Neuronal stem cell (in vitro differentiated cells): Measurements from ENCODE around the gene SERPIND1.

Source experiments
- DNase-seq: peaks from one replicate; pipeline ENCODE4 v3.0.0-alpha.2; 2013; ENCODE audit warnings: low spot score
- H2AFZ ChIP-seq: one replicate; pipeline ENCODE4 v1.6.1; 2013; ENCODE audit warnings: mild to moderate bottlenecking, low read length, inconsistent platforms
- H2AK5ac ChIP-seq: 2 replicates; pipeline ENCODE4 v1.6.1; 2013; ENCODE audit warnings: low read depth, mild to moderate bottlenecking, inconsistent platforms, low read length, moderate library complexity, mixed read lengths
- H2BK120ac ChIP-seq: 2 replicates; pipeline ENCODE4 v1.6.1; 2013; ENCODE audit warnings: low read depth, mild to moderate bottlenecking, inconsistent platforms, low read length, moderate library complexity, mixed read lengths
- H2BK12ac ChIP-seq: one replicate; pipeline ENCODE4 v1.6.1; 2013; ENCODE audit warnings: low read length, inconsistent platforms
- H2BK15ac ChIP-seq: 2 replicates; pipeline ENCODE4 v1.6.1; 2013; ENCODE audit warnings: mild to moderate bottlenecking, low read length, inconsistent platforms, mixed read lengths
- H2BK5ac ChIP-seq: one replicate; pipeline ENCODE4 v1.6.1; 2013; ENCODE audit warnings: inconsistent platforms, mild to moderate bottlenecking, low read length, moderate library complexity
- H3K14ac ChIP-seq: one replicate; pipeline ENCODE4 v1.6.1; 2013; ENCODE audit warnings: low read length, inconsistent platforms
- H3K18ac ChIP-seq: 2 replicates; pipeline ENCODE4 v1.6.1; 2013; ENCODE audit warnings: low read length, inconsistent platforms
- H3K23ac ChIP-seq: 2 replicates; pipeline ENCODE4 v1.6.1; 2013; ENCODE audit warnings: low read depth, mild to moderate bottlenecking, mixed read lengths, low read length, inconsistent platforms; ENCODE audit not compliant: poor library complexity
- H3K27ac ChIP-seq: replicated peaks from 3 replicates; pipeline ENCODE4 v1.5.1; 2013; ENCODE audit warnings: low read length, inconsistent platforms
- H3K27me3 ChIP-seq, 3 experiments: 2 replicates each; pipeline ENCODE4 v1.6.1; 2013; ENCODE audit warnings: low read length in 3 of 3, mild to moderate bottlenecking in 2 of 3, inconsistent platforms in 1 of 3, low read depth in 1 of 3, mixed read lengths in 1 of 3, moderate library complexity in 1 of 3; ENCODE audit not compliant: control insufficient read depth in 3 of 3, insufficient read depth in 3 of 3
- H3K36me3 ChIP-seq, 2 donors: replicated peaks in 1 of 2; 2 replicates each; pipeline ENCODE4 v1.6.1; 2013; ENCODE audit warnings: low read length in 2 of 2; ENCODE audit not compliant: control insufficient read depth in 2 of 2, insufficient read depth in 2 of 2
- H3K4ac ChIP-seq: 2 replicates; pipeline ENCODE4 v1.6.1; 2013; ENCODE audit warnings: inconsistent platforms, mild to moderate bottlenecking, low read length, moderate library complexity
- H3K4me1 ChIP-seq, 2 donors: 1 replicate in 1 of 2; 2 replicates in 1 of 2; pipeline ENCODE4 v1.6.1; 2013; ENCODE audit warnings: low read length in 2 of 2, low read depth in 1 of 2; ENCODE audit not compliant: control insufficient read depth in 2 of 2, insufficient read depth in 1 of 2
- H3K4me2 ChIP-seq: one replicate; pipeline ENCODE4 v1.6.1; 2013; ENCODE audit warnings: mild to moderate bottlenecking, low read length, inconsistent platforms; ENCODE audit not compliant: insufficient read depth, poor library complexity, severe bottlenecking
- H3K4me3 ChIP-seq, 2 donors: 2 replicates each; pipeline ENCODE4 v1.5.1; 2013; ENCODE audit warnings: low read length in 2 of 2, mild to moderate bottlenecking in 2 of 2, inconsistent platforms in 1 of 2, moderate library complexity in 1 of 2
- H3K79me1 ChIP-seq: one replicate; pipeline ENCODE4 v1.6.1; 2013; ENCODE audit warnings: low read depth, mild to moderate bottlenecking, inconsistent platforms, low read length, moderate library complexity
- H3K9ac ChIP-seq: one replicate; pipeline ENCODE4 v1.6.1; 2013; ENCODE audit warnings: mild to moderate bottlenecking, low read depth, low read length, inconsistent platforms; ENCODE audit not compliant: poor library complexity
- H3K9me3 ChIP-seq, 2 donors: replicated peaks in 1 of 2; 2 replicates each; pipeline versions ENCODE3 to v1.6.1; 2013; ENCODE audit warnings: low read length in 2 of 2, mild to moderate bottlenecking in 2 of 2, inconsistent platforms in 1 of 2, low read depth in 1 of 2, mixed read lengths in 1 of 2, moderate library complexity in 1 of 2; ENCODE audit not compliant: control insufficient read depth in 2 of 2, insufficient read depth in 1 of 2
- H4K8ac ChIP-seq: one replicate; pipeline ENCODE4 v1.6.1; 2013; ENCODE audit warnings: low read depth, mild to moderate bottlenecking, inconsistent platforms, low read length, moderate library complexity
- H4K91ac ChIP-seq: one replicate; pipeline ENCODE4 v1.6.1; 2013; ENCODE audit warnings: low read length, low read depth, mild to moderate bottlenecking, inconsistent platforms; ENCODE audit not compliant: poor library complexity
- WGBS, 2 donors: extraction: QIAGEN DNeasy Blood & Tissue Kit; methylation state at CpG; one replicate each; pipeline ENCODE4 v1.1.7; 2013; ENCODE audit warnings: missing lambda C conversion rate in 2 of 2, mixed read lengths in 1 of 2; ENCODE audit not compliant: insufficient read length in 2 of 2, insufficient replicate concordance in 1 of 2; ENCODE audit errors: extremely low coverage in 2 of 2; 5-methylcytosine and 5-hydroxymethylcytosine counted together

SERPIND1 gene

DNA sequence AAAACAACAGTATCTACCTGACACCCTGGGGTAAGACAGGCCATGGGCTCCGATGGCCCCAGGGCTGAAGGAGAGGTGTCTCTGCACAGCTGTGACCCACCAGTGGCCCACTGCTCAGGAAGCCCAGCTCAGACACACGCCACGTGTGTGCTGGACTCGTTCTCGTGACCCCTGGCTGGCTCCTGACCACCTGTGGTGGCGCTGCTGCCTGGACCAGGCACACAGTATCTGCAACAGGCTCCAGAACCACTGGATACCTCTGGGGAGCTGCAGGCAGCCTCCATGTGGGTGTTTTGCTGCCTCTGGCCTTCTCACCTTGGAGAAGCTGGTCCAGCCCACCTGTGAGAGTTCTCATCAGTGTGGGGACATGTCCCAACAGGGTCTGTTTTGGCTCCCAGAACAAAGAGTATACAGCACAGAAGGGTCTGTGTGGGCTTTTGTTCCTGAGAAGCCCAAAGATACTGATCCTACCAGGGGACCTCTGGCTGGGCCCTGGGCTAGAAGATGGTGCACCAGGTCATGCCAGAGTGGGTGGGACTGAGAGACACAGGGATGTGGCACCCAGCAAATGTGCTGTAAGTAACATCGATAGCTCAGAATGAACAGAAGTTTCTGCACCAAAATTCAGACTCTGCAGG, 21.7 kb upstream of the SERPIND1 start:
- Histone ChIP-seq H2BK15ac (no peak overlapping the region), H4K8ac (no peak overlapping the region), H3K27ac (no peak overlapping the region), H3K27me3 (peaks cover 0 to 2% (median 0%) of the 10 kb centered on the region in 3 experiments), H3K9ac (no peak overlapping the region), H3K9me3 (no peaks in the 10 kb centered on the region), H3K36me3 (peaks cover 23 to 54% of the 10 kb centered on the region in 2 donors), H3K4me2 (no peak overlapping the region), H3K23ac (peak overlapping the region; percentile 10), H3K14ac (no peak overlapping the region), H4K91ac (no peak overlapping the region), H3K79me1 (no peaks in the 10 kb centered on the region), H2BK5ac (no peak overlapping the region), H2AFZ (no peak overlapping the region), H3K4me3 (peak overlapping the region in 1 of 2 donors; percentile 55), H2BK12ac (no peak overlapping the region), H3K4me1 (no peaks in the 10 kb centered on the region), H3K4ac (no peak overlapping the region), H2AK5ac (no peak overlapping the region), H2BK120ac (no peak overlapping the region), H3K18ac (no peak overlapping the region)
- no CpG with 5 or more reads among the region's 7 CpGs for WGBS, 2 donors
- DNase-seq: no peak

DNA sequence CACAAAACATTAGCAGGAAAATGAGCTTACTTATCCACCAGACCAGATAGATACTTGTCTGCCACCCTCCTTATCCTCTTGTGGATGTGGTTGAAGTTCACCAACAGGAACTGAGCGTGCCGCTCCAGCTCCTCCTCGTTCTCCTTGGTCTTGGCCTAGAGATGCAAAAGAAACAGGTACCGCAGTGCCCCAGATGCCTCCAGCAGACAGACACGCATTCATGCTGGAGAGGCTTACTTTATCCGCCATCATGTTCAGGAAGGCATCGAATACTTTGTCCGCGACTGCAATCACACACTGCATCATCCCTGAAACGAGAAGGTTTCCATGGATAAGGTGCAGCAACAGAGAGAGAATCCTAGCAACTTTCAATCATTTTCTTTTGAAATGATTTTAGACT, 21.0 kb upstream of the SERPIND1 start:
- Histone ChIP-seq H2BK15ac (no peak overlapping the region), H3K4me2 (no peak overlapping the region), H3K27ac (no peak overlapping the region), H4K91ac (no peak overlapping the region), H3K4me3 (no peak overlapping the region), H2BK12ac (no peak overlapping the region), H4K8ac (no peak overlapping the region), H3K18ac (no peak overlapping the region), H3K9me3 (no peaks in the 10 kb centered on the region), H3K79me1 (no peaks in the 10 kb centered on the region), H3K4me1 (no peaks in the 10 kb centered on the region), H3K23ac (no peak overlapping the region), H3K4ac (no peak overlapping the region), H3K9ac (no peak overlapping the region), H2AK5ac (no peak overlapping the region), H3K36me3 (peaks cover 20 to 57% of the 10 kb centered on the region in 2 donors), H3K27me3 (peaks cover 0 to 2% (median 0%) of the 10 kb centered on the region in 3 experiments), H2BK5ac (no peak overlapping the region), H2AFZ (no peak overlapping the region), H3K14ac (no peak overlapping the region), H2BK120ac (no peak overlapping the region)
- WGBS, 2 donors: no CpG with 5 or more reads among the region's 10 CpGs
- no peak for DNase-seq

DNA sequence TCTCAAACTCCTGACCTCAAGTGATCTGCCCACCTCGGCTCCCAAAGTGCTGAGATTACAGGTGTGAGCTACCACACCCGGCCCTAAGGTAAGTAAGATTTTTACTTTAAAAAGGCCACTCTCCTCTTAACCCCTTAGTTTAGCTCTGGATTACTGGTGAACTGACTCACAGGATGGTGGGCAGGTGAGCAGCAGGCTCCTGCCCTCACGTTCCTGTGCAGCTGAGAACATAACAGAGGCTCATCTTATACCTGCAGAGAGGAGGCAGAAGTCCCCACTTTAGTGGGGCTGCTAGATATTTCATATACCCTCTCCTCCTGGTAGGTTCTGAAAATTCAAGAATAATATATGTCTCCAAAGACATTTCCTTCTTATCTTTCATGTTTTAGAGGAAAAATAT, 17.1 kb upstream of the SERPIND1 start:
- Histone ChIP-seq H2BK120ac (no peak overlapping the region), H3K9me3 (no peaks in the 10 kb centered on the region), H3K4me1 (no peaks in the 10 kb centered on the region), H4K91ac (no peak overlapping the region), H3K9ac (no peak overlapping the region), H3K14ac (no peak overlapping the region), H2BK5ac (no peak overlapping the region), H2AFZ (no peak overlapping the region), H3K27ac (no peak overlapping the region), H3K18ac (no peak overlapping the region), H2AK5ac (no peak overlapping the region), H2BK15ac (no peak overlapping the region), H2BK12ac (no peak overlapping the region), H3K79me1 (no peaks in the 10 kb centered on the region), H3K4me3 (no peak overlapping the region), H3K27me3 (peaks cover 0 to 2% (median 0%) of the 10 kb centered on the region in 3 experiments), H4K8ac (no peak overlapping the region), H3K23ac (no peak overlapping the region), H3K4ac (no peak overlapping the region), H3K36me3 (peaks cover 10 to 50% of the 10 kb centered on the region in 2 donors), H3K4me2 (no peak overlapping the region)
- DNase-seq: no peak
- WGBS, 2 donors: no CpG with 5 or more reads among the region's 3 CpGs

DNA sequence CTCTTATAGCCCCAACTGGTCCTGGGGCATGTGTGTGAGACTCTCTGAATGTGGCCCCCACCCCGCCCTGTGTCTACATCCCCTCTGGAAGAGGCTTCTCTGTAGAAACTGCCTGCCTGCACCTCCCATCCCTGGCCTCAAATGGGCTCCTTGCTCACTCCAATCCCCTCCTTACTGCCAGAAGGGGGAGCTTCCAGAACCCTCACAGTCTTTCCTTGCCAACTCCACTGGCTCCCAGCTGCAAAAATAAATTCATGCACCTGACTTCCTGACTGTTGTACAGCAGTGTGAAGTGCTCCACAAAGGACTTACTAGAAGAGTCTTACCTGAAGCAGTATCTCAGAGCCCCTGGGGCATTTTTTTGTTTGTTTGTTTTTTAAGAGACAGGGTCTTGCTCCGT, 15.2 kb upstream of the SERPIND1 start:
- Histone ChIP-seq H3K9ac (no peak overlapping the region), H3K9me3 (no peaks in the 10 kb centered on the region), H3K14ac (no peak overlapping the region), H3K36me3 (peaks cover 7 to 49% of the 10 kb centered on the region in 2 donors), H3K4me2 (no peak overlapping the region), H2BK5ac (no peak overlapping the region), H3K4me3 (no peak overlapping the region), H3K27ac (no peak overlapping the region), H2AK5ac (no peak overlapping the region), H3K4ac (no peak overlapping the region), H2BK12ac (no peak overlapping the region), H2AFZ (no peak overlapping the region), H3K23ac (no peak overlapping the region), H3K27me3 (no peaks in the 10 kb centered on the region), H3K18ac (no peak overlapping the region), H2BK120ac (no peak overlapping the region), H3K79me1 (no peaks in the 10 kb centered on the region), H3K4me1 (no peaks in the 10 kb centered on the region), H4K8ac (no peak overlapping the region), H4K91ac (no peak overlapping the region), H2BK15ac (no peak overlapping the region)
- no CpG with 5 or more reads among the region's 2 CpGs for WGBS, 2 donors
- no peak for DNase-seq
